ENCODE data around the gene TRIM52.

TRIM52 gene

GRCh38 chr5:181255836-181256578 lies 4.9 kb downstream of the TRIM52 start:
- no peak for DNase-seq

- DNase-seq, result no peak
These were observed 5.7 kb downstream of the TRIM52 start for GRCh38 chr5:181255276-181255675.

GRCh38 chr5:181248277-181248676 lies 12.7 kb downstream of the TRIM52 start:
- DNase-seq, result no peak

- DNase-seq, result no peak
These were observed 14.5 kb downstream of the TRIM52 start for GRCh38 chr5:181246276-181247049.

GRCh38 chr5:181245427-181246275 lies 15.3 kb downstream of the TRIM52 start:
- DNase-seq, result no peak

GRCh38 chr5:181243564-181244343 lies 17.2 kb downstream of the TRIM52 start, which contains the start of gene RACK1:
TSS of gene RACK1 (minus strand) at chr5:181243906. CDS start at chr5:181243800, 106 bp downstream.
- DNase-seq, result no peak

- no peak for DNase-seq
These were observed 17.9 kb downstream of the TRIM52 start for GRCh38 chr5:181243018-181243563.

- no peak for DNase-seq
These were observed 18.9 kb downstream of the TRIM52 start for GRCh38 chr5:181242031-181242451.

- DNase-seq, result no peak
These were observed 19.5 kb downstream of the TRIM52 start for GRCh38 chr5:181241393-181241975.

- DNase-seq, result no peak
These were observed 21.8 kb downstream of the TRIM52 start for GRCh38 chr5:181239062-181239663.

- no peak for DNase-seq
These were observed 23.1 kb downstream of the TRIM52 start for GRCh38 chr5:181237729-181238385.

- DNase-seq, result no peak
These were observed 23.8 kb downstream of the TRIM52 start for GRCh38 chr5:181236954-181237641.

GRCh38 chr5:181236471-181236870 lies 24.5 kb downstream of the TRIM52 start:
- no peak for DNase-seq

GRCh38 chr5:181235689-181236366 lies 25.1 kb downstream of the TRIM52 start:
- no peak for DNase-seq

- DNase-seq, result no peak
These were observed 25.6 kb downstream of the TRIM52 start for GRCh38 chr5:181235323-181235688.

- DNase-seq, result no peak
These were observed 26.3 kb downstream of the TRIM52 start for GRCh38 chr5:181234455-181235306.

GRCh38 chr5:181233801-181234454 lies 27.0 kb downstream of the TRIM52 start:
- no peak for DNase-seq
